ENCODE measurements around the gene C7orf57. TPM values are rescaled to one million over a fixed set of nuclear protein-coding genes. Genes with fewer than 3 reads are reported as not detected.

Gene C7orf57
- total RNA-seq, 1 donor from 2014 or later, result not detected

- DNase-seq (ENCODE audit: low spot score), result no peak
Measured at GRCh38 chr7:48084727-48085432, 49.5 kb downstream of the C7orf57 start.

GRCh38 chr7:48085433-48085791 lies 50.1 kb downstream of the C7orf57 start:
- no peak for DNase-seq (ENCODE audit: low spot score)

GRCh38 chr7:48085942-48086341 lies 50.6 kb downstream of the C7orf57 start:
- no peak for DNase-seq (ENCODE audit: low spot score)

GRCh38 chr7:48087349-48087748 lies 52.0 kb downstream of the C7orf57 start:
- no peak for DNase-seq (ENCODE audit: low spot score)

GRCh38 chr7:48088559-48089045 lies 53.3 kb downstream of the C7orf57 start:
- DNase-seq (ENCODE audit: low spot score), result peak; percentile 97

- DNase-seq (ENCODE audit: low spot score), result no peak
Measured at GRCh38 chr7:48089046-48090003, 54.0 kb downstream of the C7orf57 start, which contains the start of gene UPP1. Gene UPP1 (plus strand): TSS chr7:48089265. CDS start chr7:48094784, 5,519 bp downstream.

GRCh38 chr7:48090095-48090805 lies 54.9 kb downstream of the C7orf57 start:
- DNase-seq (ENCODE audit: low spot score), result no peak

GRCh38 chr7:48091506-48092433 lies 56.4 kb downstream of the C7orf57 start:
- DNase-seq (ENCODE audit: low spot score), result no peak

GRCh38 chr7:48094861-48095293 lies 59.5 kb downstream of the C7orf57 start:
- DNase-seq (ENCODE audit: low spot score), result no peak

GRCh38 chr7:48096273-48096672 lies 60.9 kb downstream of the C7orf57 start:
- DNase-seq (ENCODE audit: low spot score), result no peak

GRCh38 chr7:48097521-48098231 lies 62.3 kb downstream of the C7orf57 start:
- no peak for DNase-seq (ENCODE audit: low spot score)

GRCh38 chr7:48098846-48099245 lies 63.5 kb downstream of the C7orf57 start:
- DNase-seq (ENCODE audit: low spot score), result no peak

GRCh38 chr7:48099781-48100180 lies 64.4 kb downstream of the C7orf57 start:
- DNase-seq (ENCODE audit: low spot score), result no peak

- DNase-seq (ENCODE audit: low spot score), result no peak
Measured at GRCh38 chr7:48101352-48101751, 66.0 kb downstream of the C7orf57 start.

GRCh38 chr7:48101968-48102367 lies 66.6 kb downstream of the C7orf57 start:
- DNase-seq (ENCODE audit: low spot score), result no peak

GRCh38 chr7:48102530-48102929 lies 67.2 kb downstream of the C7orf57 start:
- DNase-seq (ENCODE audit: low spot score), result no peak

GRCh38 chr7:48105045-48105444 lies 69.7 kb downstream of the C7orf57 start:
- no peak for DNase-seq (ENCODE audit: low spot score)

GRCh38 chr7:48106906-48107659 lies 71.7 kb downstream of the C7orf57 start:
- no peak for DNase-seq (ENCODE audit: low spot score)

- no peak for DNase-seq (ENCODE audit: low spot score)
Measured at GRCh38 chr7:48107926-48108472, 72.7 kb downstream of the C7orf57 start.
